HepG2 (cell line): ENCODE results near the gene WAS.

Experiments used
- ATF6 ChIP-seq: sonication (generic); formaldehyde crosslinking; conservative IDR thresholded peaks from 2 replicates; pipeline ENCODE4 v1.4.0; 2020; ENCODE audit warnings: missing genetic modification reagents
- EZH2 ChIP-seq: conservative IDR thresholded peaks from 2 replicates; pipeline ENCODE4 v1.6.1; 2012; ENCODE audit warnings: mild to moderate bottlenecking, low read depth, low read length, moderate library complexity
- FOXP1 ChIP-seq, 2 experiments: fragments of 450-650 bp in 1 of 2; IDR thresholded peaks; 2 replicates each; pipeline ENCODE4 v1.6.1; 2017 to 2018; ENCODE audit warnings: antibody characterized with exemption in 1 of 2
- IRF1 ChIP-seq: sonication (generic); formaldehyde crosslinking; IDR thresholded peaks from 2 replicates; pipeline ENCODE4 v1.4.0; 2020; ENCODE audit warnings: low read depth, mild to moderate bottlenecking, missing genetic modification reagents
- JUNB ChIP-seq: sonication (generic); formaldehyde crosslinking; IDR thresholded peaks from 2 replicates; pipeline ENCODE4 v1.8.0; 2022; ENCODE audit warnings: missing genetic modification reagents, mild to moderate bottlenecking, borderline replicate concordance
- MZF1 ChIP-seq: sonication (generic); formaldehyde crosslinking; IDR thresholded peaks from 2 replicates; pipeline ENCODE4 v1.8.1; 2023; ENCODE audit warnings: mild to moderate bottlenecking, missing genetic modification reagents, borderline replicate concordance
- POLR2AphosphoS5 ChIP-seq: IDR thresholded peaks from 2 replicates; pipeline ENCODE4 v1.6.1; 2012; ENCODE audit warnings: low read depth, low read length
- SIX1 ChIP-seq: sonication (generic); formaldehyde crosslinking; IDR thresholded peaks from 2 replicates; pipeline ENCODE4 v1.4.0; 2020; ENCODE audit warnings: missing genetic modification reagents, borderline replicate concordance
- THAP11 ChIP-seq: IDR thresholded peaks from 2 replicates; pipeline ENCODE4 v1.6.1; 2016; ENCODE audit warnings: missing biosample characterization, missing genetic modification reagents
- ZNF256 ChIP-seq: sonication (generic); formaldehyde crosslinking; conservative IDR thresholded peaks from 2 replicates; pipeline ENCODE4 v1.4.0; 2020; ENCODE audit warnings: missing genetic modification reagents
- TF ChIP-seq, protein P1 (sequence below): sonication (generic); formaldehyde crosslinking; IDR thresholded peaks from 2 replicates; pipeline ENCODE4 v1.4.0; 2020; ENCODE audit warnings: missing genetic modification reagents, borderline replicate concordance

DNA sequence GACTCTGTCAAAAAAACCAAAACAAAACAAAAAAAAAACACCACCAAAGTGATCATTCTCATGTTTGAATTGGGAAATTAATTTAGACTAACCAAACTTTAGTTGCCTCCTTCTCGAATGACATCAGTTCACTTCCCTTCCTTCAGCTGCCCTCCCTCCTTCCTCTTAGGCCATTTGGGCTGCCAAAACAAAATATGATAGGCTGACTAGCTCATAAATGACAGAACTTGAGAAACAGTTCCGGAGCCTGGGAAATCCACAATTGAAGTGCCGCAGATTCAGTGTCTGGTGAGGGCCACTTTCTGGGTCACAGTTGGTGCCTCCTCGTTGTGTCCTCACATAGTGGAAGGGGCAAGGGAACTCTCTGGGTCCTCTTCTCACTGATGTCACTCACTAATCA is 16.1 kb upstream of the WAS start:
- TF ChIP-seq, protein P1, sequence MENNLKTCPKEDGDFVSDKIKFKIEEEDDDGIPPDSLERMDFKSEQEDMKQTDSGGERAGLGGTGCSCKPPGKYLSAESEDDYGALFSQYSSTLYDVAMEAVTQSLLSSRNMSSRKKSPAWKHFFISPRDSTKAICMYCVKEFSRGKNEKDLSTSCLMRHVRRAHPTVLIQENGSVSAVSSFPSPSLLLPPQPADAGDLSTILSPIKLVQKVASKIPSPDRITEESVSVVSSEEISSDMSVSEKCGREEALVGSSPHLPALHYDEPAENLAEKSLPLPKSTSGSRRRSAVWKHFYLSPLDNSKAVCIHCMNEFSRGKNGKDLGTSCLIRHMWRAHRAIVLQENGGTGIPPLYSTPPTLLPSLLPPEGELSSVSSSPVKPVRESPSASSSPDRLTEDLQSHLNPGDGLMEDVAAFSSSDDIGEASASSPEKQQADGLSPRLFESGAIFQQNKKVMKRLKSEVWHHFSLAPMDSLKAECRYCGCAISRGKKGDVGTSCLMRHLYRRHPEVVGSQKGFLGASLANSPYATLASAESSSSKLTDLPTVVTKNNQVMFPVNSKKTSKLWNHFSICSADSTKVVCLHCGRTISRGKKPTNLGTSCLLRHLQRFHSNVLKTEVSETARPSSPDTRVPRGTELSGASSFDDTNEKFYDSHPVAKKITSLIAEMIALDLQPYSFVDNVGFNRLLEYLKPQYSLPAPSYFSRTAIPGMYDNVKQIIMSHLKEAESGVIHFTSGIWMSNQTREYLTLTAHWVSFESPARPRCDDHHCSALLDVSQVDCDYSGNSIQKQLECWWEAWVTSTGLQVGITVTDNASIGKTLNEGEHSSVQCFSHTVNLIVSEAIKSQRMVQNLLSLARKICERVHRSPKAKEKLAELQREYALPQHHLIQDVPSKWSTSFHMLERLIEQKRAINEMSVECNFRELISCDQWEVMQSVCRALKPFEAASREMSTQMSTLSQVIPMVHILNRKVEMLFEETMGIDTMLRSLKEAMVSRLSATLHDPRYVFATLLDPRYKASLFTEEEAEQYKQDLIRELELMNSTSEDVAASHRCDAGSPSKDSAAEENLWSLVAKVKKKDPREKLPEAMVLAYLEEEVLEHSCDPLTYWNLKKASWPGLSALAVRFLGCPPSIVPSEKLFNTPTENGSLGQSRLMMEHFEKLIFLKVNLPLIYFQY: no peak
- TF ChIP-seq POLR2AphosphoS5: no peak
- TF ChIP-seq SIX1 (CRISPR knock-in tag): no peak
- no peak for TF ChIP-seq JUNB (CRISPR knock-in tag)
- no peak for TF ChIP-seq ZNF256 (CRISPR knock-in tag)
- no peak for TF ChIP-seq IRF1 (CRISPR knock-in tag)
- TF ChIP-seq THAP11: no peak
- no peak for TF ChIP-seq FOXP1 (IDR thresholded peaks at IDR 0.05)
- no peak for TF ChIP-seq FOXP1 (CRISPR knock-in tag; IDR thresholded peaks at IDR 0.05)
- no peak for TF ChIP-seq ATF6 (CRISPR knock-in tag)
- TF ChIP-seq MZF1 (CRISPR knock-in tag): no peak
- TF ChIP-seq EZH2: no peak
